GM18520 (cell line): ENCODE measurements around the gene LRRC63.
A peak's percentile ranks its signal among the peaks of the same experiment; 100 is the strongest.
"Not testable (repeated sequence)": the region's sequence is repeated elsewhere in the genome, so short reads cannot be mapped to it uniquely, and the experiment has no call there.

Experiments
- ATAC-seq: cut with Tn5 transposase; IDR thresholded peaks from one replicate; pipeline ENCODE4 v1.9.1; 2021; ENCODE audit not compliant: unreplicated experiment

The LRRC63 gene

DNA sequence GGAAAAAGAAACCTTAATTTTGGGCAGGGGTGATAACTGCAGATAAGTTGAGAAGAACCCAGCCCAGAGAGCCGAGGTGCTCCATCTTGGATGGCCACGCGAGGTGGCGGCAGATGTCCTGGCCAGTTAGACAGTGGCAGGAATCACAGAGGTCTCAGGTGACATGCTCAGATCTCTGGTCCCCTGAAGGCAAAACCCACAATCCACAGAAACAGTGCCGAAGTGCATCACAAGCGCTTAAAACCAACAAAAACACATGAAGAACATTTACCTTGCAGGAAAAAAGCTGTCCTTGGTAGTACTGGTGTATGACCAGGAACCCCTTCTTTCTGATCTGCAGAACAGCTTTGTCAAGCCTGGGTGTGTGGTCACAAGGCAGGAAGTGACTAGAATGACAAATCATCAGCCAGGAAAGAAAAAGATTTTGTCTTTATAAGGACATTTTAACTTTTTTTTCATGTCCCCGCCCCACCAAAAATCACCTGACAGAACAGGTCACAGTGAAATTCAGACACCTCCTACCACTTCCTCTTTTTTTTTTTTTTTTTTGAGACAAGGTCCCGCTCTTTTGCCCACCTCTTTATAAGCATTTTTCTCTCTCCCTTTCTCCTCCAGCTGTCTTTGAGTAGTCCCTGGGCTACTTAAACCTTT is 29.8 kb upstream of the LRRC63 start, which contains the start of gene LCP1:
TSS of gene LCP1 (minus strand) at position 338 of the 651 bp plus-strand sequence. CDS start 22,515 bp downstream, outside the sequence.
- ATAC-seq = peak; percentile 54

DNA sequence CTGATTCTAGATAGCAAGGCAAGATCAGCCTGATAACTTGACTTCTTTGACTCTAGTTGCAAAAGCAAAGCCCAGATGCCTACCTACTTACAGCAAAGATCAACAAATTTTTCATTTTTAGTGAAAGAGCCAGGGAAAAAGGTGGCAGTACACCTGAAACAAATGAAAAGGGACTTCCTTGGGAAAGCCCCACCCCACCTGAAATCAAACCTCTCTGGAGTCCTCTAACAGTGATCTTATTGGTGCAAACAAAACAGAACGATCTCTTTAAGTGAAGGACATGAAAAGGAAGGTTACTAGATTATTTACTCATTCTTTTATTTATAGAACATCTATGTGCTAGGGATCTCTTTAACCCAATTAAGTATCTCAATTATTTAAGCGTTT is 29.2 kb upstream of the LRRC63 start:
- no peak for ATAC-seq

- ATAC-seq = no peak
Observed at GRCh38 chr13:46183018-46183946, 28.4 kb upstream of the LRRC63 start.

DNA sequence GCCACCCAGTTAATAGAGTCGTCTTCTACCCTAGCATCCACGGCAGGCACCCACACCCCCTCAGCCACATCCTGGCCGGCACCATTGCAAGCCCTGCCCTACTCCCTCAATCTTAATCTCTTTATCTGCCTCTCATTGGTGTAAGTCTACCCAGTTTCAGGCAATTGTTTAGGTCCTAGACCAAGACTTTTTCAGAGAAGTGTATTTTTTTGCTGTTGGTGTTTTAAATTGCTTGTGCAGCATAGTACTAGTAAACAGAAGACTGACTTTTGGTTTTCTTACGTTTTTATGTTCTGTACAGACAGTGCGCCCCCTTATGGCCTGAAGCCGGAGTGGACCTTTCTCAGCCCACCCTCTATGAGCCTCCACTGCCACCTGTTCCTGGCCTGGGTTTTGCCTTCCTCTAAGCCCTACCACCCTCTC is 27.4 kb upstream of the LRRC63 start:
- no peak for ATAC-seq

- no peak for ATAC-seq
Observed at GRCh38 chr13:46185634-46186033, 26.1 kb upstream of the LRRC63 start.

DNA sequence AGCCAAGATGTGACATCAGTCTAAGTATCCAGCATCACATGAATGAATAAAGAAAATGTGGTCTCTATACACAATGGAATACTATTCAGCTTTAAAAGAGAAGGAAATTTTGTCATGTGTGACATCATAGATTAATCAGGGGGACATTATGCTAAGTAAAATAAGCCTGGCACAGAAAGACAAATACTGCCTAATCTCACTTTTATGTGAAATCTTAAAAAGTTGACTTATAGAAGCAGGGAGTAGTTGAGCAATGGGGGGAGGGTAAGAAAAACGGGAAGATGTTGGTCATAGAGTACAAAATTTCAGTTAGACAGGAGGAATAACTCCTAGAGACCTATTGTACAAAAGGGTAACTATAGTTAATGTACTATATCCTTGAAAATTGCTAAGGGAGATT is 19.3 kb upstream of the LRRC63 start:
- no peak for ATAC-seq

DNA sequence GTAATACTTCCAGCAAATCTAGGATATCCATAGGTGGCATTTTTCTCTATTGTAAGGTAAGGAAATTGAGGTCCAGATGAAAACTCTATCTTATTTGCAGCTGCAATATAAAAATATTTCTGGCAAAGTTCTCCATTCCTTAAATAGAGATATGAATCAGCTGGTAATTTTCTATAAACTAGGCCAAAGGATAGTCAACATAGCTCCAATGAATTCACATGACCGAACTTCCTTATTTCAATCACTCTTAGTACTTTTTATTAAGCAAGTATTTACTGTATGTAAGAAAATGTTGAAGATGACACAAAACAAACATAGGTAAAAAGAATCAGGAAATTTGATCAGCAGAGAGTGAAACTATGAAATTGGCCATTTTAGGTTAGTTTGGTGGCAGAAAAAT is 16.7 kb upstream of the LRRC63 start:
- ATAC-seq = no peak

GRCh38 chr13:46197299-46198048 is 14.3 kb upstream of the LRRC63 start:
- no peak for ATAC-seq

- ATAC-seq = no peak
Observed at GRCh38 chr13:46198696-46199193, 13.0 kb upstream of the LRRC63 start.

DNA sequence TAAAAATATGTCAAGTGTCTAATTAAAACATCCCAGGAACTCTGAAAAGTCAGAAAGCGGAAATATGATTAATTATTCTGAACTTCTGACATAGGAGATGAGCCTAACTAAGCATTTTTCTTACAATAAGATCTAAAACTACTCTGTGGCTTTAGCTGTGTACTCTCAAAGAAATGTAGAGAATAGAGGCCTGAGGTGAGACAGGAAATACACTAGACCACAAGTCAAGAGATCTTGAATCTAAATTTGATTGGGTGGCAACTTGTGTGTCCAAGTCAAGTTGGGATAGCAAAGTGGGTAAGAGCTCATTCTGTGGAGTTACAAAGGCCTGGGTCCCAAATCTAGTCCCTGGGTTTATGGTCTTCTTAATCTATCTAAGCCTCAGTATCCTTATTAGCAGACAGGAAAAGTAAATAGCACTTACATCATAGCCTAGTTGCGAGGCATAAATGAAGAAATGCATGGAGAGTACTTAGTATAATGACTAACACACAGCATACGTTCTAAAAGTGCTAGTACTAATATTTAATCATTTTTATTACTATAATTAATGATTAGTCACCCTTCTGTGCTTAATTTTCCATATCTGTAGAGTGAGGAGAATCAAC is 9.4 kb upstream of the LRRC63 start:
- no peak for ATAC-seq

DNA sequence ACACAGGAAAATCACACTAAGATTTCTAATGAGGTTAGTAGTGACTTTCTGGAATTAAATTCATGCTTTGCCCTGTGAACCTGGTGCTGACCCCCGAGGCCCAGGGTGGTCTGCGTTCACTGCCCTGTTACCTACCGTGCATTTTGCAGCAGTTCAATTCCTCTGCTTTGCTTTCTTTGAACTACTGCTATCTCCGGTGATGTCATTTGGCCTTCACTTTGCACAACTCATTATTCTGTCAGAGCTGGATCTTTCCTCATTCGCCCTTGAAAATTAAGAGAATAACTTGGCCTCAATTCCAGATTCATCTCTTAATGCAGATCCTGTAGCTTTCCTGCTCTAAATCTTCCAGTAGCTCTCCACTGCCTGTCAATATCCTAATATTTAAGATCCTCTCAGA is 8.8 kb upstream of the LRRC63 start:
- no peak for ATAC-seq

DNA sequence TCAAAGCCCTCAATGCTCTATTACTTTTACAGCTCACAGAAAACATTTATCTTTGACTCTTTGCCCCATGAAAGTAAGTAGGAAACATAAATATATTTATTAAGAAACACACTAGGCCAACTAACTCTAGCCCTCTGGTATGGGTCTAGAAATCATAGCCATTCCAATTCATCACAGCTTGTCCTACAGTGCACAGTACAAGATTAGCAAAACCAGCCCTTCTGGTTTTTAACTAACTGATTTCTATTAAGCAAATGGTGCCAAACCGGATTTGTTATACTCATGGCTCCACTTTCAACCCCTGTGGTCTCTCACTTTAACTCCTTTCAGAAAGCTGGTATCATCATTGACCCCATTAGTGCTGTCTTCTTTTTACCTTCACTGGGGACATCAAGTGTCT is 5.6 kb upstream of the LRRC63 start:
- no peak for ATAC-seq

DNA sequence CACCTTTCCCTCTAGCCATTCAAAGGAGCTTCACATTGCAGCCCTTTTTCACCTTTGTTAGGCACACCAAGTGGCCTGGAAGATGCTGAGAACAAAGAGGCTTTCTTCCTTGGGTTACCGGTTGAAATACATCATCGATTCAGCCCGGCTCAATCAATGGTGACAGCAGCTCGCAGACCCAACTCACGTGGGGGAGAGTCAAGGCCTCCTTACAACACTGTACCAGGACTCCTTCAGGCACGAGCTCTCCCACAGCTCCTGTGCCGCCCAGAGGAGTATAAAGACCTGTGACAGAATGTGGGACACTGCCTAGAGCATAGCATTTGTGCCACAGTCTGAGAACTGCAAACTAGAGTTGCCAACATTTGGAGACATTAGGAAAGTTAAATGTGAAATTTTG is 3.9 kb upstream of the LRRC63 start:
- no peak for ATAC-seq

- no peak for ATAC-seq
Observed at GRCh38 chr13:46210362-46211083, 1.2 kb upstream of the LRRC63 start.

GRCh38 chr13:46211116-46211482 is 629 bp upstream of the LRRC63 start:
- no peak for ATAC-seq

- ATAC-seq = no peak
Observed at GRCh38 chr13:46213242-46213641, 1.5 kb downstream of the LRRC63 start.

- not testable (repeated sequence) for ATAC-seq
Observed at GRCh38 chr13:46214741-46215140, 3.0 kb downstream of the LRRC63 start.

DNA sequence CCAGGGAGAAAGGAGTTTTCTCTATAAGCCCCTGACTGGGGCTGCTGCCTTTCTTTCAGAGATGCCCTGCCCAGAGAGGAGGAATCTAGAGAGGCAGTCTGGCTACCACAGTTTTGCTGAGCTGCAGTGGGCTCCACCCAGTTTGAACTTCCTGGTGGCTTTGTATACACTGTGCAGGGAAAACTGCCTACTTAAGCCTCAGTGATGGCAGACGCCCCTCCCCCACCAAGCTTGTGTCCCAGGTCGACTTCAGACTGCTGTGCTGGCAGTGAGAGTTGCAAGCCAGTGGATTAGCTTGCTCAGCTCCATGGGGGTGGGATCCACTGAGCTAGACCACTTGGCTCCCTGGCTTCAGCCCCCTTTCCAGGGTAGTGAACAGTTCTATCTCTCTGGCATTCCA is 8.5 kb downstream of the LRRC63 start:
- ATAC-seq = not testable (repeated sequence)

- no peak for ATAC-seq
Observed at GRCh38 chr13:46229251-46229650, 17.5 kb downstream of the LRRC63 start.

DNA sequence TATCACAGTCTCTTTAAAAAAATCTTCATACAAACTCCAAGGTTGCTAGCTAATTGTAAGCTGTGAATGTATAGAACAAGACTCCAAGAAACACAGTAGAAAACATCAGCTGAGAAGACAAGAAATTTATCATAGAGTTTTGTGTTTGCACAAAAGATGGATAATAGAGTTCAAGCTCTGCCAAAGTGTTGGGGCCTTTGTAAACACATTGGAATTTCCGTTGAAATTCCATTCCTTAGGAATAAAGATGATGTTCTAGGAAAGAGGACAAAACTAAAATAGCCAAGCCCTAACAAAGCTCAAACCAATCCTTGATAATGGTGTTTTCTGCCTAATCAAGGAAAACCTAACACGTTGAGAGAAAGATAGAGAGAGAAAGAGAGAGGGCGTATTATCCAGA is 20.6 kb downstream of the LRRC63 start:
- ATAC-seq = no peak
